GM19043 (cell line): ENCODE results near the gene WSCD1.

Source experiments
- ATAC-seq: cut with Tn5 transposase; IDR thresholded peaks from one replicate; pipeline ENCODE4 v1.9.1; 2021; ENCODE audit warnings: low read depth; ENCODE audit not compliant: unreplicated experiment

Gene WSCD1

DNA sequence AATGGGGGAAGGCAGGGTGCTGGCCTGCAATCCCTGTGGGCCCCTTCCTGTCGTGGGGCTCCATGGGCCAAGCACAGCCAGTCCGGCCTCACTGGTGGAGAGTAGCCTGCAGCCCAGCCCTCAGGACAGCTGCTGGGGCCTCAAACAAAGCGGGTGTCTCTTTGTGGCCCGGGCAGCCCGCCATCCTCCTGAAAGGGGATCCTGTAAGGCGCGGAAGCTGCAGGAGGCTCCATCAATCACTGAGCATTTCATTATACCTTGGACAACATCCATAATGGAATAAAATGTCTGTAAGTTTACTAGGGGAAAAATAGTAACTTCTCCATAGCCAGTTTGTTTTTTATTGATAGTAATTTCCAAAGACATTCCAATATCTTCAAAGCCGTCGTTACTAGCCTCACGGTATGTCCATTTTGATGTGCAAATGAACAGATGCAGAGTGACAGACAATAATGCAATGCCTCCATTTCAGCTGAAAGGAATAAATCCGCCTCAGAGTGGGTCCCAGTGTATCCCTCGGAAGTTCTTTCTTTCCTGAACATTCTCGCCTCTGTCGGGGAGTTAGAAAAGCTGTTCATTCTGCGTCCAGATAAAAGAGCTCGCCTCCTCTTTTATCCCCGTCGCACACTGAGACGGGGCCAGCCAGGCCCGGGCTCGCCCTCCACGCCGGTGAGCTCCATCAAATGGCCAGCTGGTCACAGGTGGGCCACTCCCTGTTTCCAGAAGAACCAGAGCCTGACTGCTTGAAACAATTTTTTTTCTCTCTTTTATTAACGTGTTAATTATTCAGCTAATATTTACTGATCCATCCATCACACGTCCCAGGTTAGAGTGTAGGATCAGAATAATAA, 14.4 kb downstream of the WSCD1 start:
- no peak for ATAC-seq

DNA sequence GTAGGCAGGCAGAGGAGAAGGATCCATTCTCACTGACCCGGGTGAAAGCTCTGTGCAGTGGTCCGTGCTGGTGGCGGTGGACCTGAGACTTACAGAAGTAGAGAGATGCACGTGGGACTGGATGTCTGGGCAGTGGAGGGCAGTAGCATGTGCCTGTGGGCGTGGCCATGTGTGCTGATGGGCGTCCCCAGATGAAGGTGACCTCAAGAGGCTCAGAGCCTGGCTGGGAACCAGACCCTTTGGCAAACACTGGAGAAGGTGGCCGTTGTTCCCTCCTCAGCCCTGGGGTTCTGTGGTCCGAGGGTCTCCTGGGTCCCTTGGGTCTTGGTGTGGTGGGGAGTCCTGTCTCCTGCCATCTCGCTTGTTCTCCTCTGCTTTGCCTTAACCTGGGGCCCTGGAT, 15.6 kb downstream of the WSCD1 start:
- ATAC-seq: no peak

DNA sequence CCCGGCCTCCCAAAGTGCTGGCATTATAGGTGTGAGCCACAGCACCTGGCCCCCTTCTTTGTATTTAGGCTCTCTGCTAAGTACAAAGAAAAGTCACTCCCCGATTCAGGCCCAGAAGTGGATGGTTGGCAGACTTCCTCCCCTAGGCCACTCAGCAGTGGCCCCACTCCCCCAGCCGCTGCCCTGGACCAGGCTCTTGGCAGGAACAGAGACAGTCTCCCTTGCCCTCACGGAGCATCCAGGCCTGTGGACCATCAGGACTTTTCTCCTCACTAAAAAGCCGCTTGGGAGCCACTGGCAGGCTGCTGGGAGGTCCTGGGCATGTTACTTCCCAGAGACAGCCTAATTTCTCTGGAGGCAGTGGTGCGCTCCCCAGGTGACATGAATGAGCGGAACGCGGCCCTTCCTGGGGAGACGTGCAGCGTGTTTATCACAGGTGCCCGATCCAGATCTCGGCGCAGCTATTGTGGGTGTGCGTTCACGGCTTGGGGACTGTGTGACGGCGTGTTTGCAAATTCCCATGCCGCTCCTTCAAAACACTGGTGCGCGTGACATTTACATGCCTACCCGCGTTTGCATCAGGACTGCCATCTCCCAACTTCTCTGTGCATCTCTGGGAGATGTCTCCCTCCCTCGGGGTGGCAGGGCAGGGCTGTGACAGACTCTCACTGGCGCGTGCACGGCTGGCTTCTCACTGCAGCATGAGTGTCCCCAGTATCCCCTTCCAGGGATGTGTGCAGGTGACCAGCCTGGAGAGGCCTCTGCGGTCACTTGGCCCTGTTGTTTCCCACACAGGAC, 16.6 kb downstream of the WSCD1 start:
- no peak for ATAC-seq

DNA sequence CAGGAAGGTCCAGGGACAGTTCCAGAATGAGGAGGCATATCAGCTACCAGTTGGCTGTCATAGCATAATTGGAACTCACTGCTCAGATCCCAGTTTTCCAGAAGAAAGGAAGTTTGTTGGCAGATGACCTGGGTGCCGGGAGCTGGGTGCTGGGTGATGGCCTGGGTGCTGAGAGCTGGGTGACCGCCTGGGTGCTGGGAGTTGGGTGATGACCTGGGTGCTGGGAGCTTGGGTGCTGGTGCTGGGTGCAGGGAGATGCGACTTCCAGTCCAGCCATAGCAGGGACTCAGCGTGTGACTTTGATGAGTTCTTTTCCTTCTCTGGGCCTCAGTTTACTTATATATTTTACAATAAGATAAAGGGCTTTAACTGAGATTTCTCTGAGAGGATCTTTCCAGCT, 18.0 kb downstream of the WSCD1 start:
- ATAC-seq: no peak

DNA sequence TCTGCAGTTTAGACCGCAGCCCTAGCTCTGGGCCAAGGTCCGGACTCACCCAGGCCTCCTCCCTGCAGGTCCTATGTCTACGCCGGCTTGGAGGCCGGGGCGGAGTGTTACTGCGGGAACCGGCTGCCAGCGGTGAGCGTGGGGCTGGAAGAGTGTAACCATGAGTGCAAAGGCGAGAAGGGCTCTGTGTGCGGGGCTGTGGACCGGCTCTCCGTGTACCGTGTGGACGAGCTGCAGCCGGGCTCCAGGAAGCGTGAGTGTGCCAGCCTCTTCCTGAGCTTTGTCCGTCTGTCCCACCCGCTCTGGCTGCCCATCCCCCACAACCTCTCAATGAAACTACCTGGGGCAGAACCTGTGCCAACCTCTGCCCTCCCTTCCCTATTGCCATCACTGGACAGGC, 20.1 kb downstream of the WSCD1 start:
- ATAC-seq: no peak

DNA sequence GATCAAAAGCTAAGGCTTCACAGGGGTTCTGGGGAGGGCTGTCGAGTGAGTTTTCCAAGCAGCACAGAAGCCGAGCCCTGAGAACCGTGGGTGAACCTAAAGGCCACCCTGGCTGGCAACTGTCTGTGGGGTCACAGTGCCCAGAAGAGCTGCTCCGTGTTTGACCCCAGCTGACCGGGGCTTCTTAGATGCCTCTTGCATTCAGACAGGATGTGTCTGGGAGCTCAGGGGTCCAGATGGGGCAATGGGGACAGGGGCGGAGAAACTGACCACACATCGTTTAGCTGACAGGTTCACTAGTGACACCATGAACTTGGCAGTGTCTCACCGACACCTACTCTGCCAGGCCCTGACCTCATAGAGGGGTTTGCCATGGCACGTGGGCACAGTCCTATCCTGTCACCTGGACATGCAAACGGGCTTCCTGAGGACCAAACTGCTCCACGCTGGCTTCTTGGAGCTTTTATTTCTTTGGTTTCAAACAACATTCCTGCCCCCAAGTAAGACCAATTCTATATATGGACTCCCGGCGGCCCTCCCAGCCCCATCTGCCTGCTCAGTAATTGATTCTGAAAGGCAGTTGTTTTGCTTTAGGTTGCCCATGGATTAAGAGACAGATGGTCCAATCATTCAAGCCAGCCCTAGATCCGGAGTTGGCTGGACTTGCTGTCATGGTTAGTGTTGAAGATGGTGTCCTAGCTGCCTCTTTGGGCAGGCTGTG, 22.2 kb downstream of the WSCD1 start:
- ATAC-seq: no peak

DNA sequence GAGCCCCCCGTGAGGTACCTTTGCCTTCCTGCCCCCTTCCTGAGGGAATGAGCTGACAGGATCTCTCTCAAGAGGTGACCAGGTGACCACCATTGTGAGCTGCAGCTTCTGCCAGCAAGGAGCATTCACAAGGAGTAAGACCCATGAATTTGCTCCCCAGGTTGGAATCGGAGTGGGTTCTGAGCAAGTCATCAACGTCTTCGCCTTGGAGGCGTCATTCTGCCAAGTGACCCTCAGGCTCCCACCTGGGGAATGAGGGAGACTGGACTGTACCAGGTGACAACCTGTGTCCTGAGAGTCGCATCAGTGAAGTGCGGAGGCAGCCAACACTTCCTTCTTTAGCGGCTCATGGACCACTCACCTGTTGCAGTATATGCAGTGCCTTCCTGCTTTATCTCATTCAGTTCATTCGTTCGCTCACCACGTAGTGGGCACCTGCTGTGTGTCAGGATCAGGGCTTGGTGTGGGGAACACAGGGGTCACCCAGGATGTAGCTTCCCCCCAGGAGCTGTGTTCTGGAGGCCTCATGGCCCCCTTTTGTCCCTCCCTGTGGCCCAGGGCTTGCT, 22.8 kb downstream of the WSCD1 start:
- no peak for ATAC-seq

DNA sequence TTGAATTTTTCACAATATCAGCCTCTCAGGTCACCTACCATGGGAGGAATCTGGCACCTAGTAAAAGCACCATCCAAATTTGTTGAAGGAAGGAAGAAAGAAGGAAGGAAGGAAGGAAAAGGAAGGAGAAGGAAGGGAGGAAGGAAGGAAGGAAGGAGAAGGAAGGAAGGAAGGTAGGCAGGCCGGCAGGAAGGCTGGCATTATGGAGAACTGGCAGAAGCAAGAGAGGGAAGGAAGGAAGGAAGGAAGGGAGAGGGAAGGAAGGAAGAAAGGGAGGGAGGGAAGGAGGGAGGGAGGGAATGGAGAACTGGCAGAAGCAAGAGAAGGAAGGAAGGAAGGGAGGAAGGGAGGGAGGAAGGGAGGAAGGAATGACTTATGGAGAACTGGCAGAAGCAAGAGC, 24.3 kb downstream of the WSCD1 start:
- no peak for ATAC-seq

DNA sequence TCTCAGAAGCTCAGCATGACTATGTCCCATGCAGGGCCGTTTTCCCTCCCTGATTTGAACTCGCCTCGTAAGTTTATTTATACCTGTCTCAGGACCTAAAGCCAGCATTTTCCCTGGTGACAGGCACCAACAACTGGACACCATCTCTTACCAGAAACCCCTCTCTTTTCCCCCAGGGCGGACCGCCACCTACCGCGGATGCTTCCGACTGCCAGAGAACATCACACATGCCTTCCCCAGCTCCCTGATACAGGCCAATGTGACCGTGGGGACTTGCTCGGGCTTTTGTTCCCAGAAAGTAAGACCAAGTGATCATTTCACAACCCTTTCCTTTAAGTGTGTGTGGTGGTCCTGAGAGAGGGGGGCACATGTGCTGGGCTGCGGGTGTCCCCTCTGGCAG, 24.7 kb downstream of the WSCD1 start:
- ATAC-seq: no peak

DNA sequence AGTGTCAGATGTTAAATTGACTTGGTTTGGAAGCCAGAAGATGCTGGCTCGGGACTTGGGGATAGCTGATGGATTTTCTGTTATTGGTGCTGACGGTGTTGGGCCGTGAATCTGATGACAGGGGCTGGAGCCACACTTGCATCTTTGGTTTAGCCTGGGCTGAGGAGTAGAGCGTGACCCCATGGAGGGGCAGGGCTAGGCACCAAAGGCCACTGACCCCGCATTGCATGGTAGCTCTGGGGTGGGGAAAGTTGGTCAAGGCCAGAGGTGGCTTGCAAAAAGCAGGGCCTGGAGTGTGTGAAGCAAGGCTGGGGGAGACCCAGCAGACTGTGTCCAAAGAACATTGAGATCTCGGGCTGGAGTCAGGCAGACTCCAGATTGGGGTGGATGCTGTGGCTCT, 25.3 kb downstream of the WSCD1 start:
- no peak for ATAC-seq

DNA sequence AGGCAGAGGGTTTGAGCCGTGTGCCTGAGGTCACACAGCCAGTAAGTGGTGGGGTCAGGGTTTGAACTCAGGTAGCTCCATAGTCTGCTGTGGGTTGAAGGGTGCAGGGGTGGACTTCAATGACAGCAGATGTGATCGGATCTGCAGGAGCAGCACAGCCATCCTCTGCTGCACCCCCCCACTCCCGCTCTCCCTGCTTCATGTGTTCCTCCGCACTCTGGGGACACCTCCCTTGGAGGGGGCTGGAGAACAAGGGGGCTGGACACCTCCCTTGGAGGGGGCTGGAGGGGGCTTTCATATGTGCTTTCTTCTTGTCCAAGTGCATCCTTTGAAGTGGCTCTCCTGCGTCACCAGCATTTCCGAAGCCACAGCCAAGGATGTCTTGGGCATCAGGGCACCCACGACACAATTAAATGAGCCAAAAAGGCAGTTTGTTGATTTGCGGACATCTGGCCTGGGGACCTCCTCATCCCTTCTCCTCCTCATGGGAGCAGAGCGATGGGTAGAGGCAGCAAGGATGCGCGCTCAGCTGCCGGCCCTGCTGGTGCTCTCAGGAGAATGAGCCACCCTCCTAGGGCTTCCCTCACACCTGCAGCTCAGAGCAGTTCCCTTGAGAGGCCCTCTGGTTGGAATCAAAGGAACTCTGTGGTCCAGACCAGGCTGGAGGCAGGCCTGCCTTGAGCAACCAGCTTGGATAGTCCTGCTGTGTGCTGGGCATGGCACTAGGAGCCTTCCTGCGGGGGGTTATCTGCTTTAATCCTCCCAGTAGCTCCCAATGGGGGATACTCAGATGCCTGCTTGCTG, 26.2 kb downstream of the WSCD1 start:
- no peak for ATAC-seq

DNA sequence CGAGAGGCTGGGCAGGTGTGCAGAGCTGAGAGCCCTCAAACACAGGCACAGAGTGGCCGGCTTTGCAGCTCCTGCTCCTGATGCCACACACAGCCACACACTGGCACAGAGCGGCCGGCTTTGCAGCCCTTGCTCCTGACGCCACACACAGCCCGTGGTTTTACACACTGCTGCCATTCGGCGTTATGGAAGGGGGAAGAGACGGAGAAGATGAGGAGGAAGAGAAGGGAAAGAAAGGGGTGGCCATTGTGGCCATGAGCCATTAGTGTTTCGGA, 26.8 kb downstream of the WSCD1 start:
- ATAC-seq: no peak

DNA sequence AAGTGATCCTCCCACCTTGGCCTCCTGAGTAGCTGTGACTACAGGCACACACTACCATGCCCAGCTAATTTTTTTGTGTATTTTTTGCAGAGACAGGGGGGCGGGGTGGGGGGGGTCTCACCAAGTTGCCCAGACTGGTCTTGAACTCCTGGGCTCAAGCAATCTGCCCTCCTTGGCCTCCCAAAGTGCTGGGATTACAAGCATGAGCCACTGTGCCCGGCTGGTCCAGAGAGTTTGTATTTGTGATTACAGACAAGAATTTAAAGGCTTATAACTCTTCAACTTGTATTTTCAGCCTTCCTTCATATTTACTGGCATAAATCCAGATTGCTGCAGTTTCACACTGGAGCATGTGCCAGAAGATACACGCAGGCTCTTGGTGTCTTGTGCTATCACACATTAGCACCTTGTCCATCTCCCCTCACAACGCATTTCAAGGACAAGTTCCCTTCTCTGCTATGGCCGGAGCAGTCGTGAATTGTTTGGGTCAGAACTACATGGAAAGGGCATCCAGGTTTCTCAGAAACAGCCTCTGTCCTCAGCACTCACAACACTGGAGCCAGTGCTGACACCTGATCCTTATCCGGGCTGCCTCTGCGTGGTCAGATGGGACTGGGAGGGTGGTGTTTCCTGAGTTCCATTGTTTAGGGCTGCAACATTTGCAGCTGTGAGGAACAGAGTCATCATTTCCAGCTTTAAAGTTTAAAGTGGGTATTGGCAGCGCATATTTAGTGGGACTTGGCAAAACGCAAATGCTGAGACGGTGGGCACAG, 28.1 kb downstream of the WSCD1 start:
- ATAC-seq: no peak

DNA sequence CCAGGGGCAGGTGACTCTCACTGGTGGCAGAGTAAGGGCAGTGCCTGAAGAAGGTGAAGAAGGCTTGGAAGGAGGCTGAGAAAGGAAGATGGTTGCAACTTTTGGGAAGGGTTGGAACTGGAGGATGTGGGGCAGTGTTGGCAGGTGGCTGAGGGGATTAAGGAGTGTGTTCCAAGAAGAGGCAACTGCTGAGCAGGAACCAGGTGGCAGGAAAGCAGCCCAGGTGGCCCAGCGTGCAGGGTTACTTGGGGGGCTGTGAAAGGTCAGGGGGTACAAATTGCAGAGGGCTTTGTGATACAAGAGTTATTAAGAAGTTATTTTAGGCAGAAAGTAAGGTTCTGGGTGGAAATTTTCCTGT, 28.6 kb downstream of the WSCD1 start:
- ATAC-seq: no peak

DNA sequence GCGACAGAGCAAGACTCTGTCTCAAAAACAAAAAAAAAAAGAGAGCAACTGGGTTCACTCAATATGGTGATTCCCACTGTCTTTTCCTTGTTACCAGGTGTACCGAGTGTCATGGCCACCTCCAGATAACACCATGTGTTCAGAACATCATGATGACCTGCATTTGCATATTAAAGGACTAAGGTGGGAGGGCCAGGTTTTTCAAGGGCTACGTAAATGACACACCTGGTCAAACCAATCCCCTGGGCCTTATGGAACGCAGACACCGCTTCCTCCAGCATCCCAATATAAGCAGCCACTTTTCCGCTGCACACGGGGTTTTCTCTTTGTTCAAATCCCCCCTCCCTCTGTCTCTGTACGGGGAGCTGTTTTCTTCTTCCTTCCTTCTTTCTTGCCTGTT, 29.3 kb downstream of the WSCD1 start:
- ATAC-seq: no peak

DNA sequence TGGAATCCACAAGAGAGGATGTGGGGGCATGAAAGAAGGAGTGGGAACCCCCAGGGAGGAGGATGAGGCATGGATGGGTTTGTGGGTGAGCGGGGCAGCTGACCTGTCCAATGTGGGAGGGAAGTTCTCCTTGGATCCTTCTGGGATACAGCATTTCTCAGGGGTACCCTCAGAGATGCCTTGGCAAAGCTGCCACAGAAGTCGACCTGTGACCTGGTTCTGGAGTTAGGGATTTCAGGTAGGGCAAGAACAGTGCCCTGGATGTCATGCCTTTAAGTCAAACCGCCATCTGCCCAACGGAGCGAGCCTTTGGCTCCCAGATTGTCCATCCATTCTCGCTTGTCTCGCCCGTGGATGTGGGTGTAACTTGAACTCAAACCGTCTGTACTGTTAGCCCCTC, 30.0 kb downstream of the WSCD1 start:
- no peak for ATAC-seq

DNA sequence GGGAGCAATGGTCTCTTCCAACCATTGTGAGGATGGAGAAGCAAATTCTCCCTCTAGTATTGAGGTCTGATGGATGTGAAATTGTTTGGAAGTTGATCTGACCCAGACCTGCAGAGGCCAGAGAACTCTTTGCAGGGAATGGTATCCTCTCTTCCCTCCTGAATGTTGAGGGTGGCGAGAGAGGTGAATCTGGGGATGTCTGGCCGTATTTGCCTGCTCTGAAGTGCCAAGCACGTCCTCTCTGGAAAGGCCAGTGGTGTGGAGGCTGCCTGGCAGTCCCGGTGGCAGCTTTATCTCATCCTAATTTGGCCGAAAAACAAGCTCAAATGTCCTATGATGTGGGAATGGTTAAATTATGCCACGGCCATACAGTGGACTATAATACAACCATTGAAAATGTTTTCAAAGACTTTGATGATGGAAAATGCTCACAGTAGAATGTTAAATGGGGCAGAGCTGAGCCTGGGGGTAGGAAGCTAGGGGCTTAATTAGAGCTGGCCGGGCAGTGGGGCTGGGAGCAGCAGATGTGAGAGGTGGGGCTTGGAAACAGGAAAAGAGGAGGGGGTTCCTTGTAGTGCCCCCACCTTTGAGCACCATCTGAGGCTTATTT, 30.8 kb downstream of the WSCD1 start:
- no peak for ATAC-seq

DNA sequence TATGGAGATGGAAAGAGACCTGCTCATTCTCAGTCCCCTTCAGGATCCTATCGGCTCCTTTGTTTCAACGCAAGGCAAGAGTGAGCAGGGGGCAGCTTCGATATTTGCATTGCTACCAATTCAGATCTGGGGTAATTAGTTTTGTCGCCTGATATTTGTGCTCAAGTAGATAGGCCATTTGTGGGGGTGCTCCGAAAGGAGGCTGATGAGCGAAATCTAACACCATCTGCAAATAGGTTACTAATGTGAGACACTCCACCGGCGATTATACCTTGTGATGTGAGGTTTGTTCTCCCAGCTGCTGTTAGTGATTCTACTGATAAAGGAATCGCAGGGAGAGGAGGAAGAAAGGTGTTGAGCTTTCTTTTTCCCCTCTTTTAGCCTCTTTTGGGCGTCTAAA, 31.5 kb downstream of the WSCD1 start:
- ATAC-seq: no peak

DNA sequence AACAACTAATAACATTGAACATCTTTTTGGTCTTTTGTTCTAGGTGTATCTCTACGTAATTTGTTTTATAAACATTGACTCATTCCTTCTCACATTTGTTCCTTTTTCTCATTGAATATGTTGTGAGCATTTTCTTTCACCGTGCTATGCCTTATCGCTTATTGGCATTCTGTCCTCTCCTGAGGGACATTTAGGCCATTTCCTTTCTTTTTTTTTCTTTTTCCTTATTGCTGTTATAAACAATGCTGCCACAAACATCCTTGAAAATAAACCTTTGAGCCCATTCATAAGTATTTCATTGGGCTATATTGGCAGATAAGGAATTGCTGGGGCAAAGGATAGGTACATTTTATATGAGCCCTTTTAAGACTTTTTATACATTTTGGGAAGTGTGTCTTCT, 32.4 kb downstream of the WSCD1 start:
- no peak for ATAC-seq
